Activated CD8-positive, alpha-beta memory T cell treated with anti-CD3 and anti-CD28 coated beads for 4 hours (primary cell): Measurements from ENCODE around the gene YARS1.

Source experiments
- DNase-seq, 2 donors: peaks; one replicate each; pipeline ENCODE4 v3.0.0-alpha.2; 2020; ENCODE audit warnings: low read depth in 2 of 2

Gene YARS1

GRCh38 chr1:32817159-32817814 lies at the start of gene YARS1, which contains the start of gene S100PBP:
Gene YARS1 (minus strand): TSS chr1:32817358. CDS start chr1:32817244, 114 bp downstream.
Gene S100PBP (plus strand): TSS chr1:32817653. CDS start chr1:32826100, 8,447 bp downstream.
- DNase-seq = peak; percentile 99 to 100

DNA sequence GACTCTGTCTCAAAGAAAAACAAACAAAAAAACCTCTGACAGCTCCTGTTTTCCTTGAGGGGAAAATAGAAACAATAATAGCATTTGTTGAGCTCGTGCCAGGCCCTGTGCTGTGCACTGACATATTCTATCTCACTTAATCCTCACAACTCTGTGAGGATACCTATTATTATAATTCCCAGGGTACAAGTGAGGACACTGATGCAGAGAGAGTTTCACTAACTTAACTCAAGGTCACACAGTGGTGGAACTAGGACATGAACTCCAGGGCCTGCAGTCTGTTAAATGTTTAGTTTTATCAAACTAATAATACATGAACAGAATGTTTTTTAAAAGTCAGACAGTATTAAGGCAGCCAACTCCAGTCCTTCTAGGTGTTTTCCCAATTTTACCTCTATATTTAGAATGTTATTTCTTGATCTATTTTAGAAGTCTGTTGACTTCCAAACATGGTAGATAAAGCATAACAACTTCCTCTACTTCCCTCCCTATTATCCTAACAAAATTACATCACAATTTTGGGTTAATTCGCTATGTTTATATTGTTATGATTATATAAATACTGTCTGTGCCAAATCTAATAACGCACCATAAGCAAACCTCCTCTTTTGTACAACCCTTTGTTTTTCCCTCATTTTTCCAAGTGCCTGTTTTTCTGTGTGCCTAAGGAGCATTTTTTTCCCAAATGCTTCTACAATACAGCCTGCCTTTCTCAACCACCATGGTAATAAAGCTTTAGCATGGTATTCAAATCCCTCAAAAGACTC lies 48.7 kb upstream of the YARS1 start:
- no peak for DNase-seq

DNA sequence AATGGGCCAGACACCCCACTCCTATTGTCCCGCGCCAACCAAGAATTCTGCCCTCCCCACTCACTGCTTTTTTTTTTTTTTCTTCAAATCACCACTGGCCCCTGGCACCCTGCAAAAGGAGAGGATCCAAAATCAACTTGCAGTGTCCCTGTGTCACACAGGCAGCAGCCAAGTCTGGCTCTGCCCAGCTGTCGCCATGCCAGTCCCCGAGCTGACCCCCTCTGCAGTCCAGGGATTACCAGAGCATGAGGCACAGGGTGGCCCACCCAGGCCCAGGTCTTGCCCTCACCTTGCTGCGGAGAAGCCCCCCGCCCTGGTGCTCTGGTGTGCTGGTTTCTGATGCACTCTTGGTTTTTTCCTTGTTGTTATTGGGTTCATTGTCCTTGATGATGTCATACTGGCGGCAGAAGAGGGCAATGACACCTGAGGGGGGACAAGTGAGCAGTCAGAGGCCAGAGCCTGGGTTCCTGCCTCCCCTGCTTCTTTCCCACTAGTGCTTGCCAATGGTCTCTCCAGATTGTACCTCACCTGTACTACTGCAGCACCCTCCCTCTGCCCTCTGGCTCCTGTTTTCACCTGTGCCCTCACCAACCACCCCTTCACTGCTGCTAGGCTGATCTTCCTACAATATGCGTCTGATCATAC lies 47.3 kb upstream of the YARS1 start:
- no peak for DNase-seq

GRCh38 chr1:32863881-32864245 lies 46.7 kb upstream of the YARS1 start:
- no peak for DNase-seq

GRCh38 chr1:32863218-32863880 lies 46.2 kb upstream of the YARS1 start:
- DNase-seq = no peak

- DNase-seq = no peak
These were observed 44.9 kb upstream of the YARS1 start for GRCh38 chr1:32861904-32862695.

DNA sequence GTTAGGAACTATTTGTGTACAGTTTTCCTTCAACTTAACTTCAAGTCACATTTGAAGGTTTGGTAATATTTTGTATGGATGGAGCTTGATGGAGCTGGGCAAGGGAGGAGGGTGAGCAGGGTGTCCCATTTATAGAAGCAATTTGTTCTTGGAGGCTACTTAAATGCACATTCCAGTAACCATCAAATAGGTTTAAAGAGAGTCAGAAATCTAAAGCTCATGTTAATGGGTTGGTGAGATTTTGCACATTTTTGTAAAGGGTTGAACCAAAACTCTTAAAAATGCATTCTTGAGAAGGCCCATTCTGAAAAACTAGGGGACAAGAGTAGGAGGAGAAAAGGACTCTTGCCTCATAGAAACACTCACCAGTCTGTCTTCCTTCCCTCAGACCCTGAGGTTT lies 43.4 kb upstream of the YARS1 start:
- no peak for DNase-seq

DNA sequence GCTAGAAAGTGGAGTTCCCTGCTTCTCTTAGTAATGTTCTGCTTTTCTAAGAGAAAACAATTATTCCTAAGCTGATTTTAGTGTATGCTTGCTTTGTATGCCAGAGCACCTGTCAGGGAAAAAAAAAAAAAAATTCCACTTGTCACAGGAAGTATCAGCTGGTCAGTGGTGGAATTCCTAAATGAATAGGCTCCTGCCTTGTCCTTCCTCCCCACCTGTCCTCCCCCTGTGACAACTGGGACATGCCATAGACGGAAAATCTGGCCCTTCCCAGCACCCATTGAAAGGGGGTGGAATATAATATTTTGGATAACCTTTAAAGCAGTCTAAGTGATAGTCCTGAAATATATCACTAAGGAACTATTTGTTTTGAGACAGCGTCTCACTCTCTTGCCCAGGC lies 42.8 kb upstream of the YARS1 start:
- DNase-seq = no peak

GRCh38 chr1:32858791-32859190 lies 41.6 kb upstream of the YARS1 start:
- no peak for DNase-seq

- DNase-seq = no peak
These were observed 41.0 kb upstream of the YARS1 start for GRCh38 chr1:32858136-32858535.

DNA sequence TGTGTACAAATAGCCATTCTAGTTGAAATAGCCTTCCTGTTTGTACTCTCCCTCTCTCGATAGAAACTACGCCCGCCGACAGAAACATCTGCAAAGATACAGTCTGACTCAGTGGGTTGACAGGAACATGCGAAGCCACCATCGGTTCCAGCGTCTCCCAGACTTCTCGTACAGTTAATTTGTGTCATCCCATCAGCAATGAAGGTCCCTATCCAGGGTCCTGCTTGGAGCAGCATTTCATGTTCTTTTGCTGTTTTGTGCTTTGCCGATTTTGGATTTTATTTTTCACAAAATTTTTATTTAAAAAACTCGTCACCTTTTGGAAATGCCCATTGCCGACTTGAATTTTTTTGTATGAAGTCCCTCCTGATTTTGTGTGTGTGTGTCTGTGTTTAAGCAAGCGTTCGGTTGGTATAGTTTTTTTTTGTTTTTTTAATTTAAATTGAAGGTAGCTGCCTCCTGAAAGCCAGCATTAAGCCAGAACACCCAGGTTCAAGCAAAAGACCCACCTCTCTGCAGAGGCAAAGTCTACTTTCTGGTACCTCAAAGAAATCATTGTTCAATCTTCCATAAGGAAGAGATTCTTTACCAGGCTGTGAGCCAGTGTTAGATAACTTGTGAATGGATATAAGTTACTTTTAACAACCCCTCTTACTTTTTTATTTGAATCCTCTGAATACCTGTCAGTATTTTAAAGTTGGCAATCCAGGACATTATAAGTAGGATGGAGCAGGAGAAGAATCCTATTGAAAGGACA lies 38.9 kb upstream of the YARS1 start:
- DNase-seq = no peak

DNA sequence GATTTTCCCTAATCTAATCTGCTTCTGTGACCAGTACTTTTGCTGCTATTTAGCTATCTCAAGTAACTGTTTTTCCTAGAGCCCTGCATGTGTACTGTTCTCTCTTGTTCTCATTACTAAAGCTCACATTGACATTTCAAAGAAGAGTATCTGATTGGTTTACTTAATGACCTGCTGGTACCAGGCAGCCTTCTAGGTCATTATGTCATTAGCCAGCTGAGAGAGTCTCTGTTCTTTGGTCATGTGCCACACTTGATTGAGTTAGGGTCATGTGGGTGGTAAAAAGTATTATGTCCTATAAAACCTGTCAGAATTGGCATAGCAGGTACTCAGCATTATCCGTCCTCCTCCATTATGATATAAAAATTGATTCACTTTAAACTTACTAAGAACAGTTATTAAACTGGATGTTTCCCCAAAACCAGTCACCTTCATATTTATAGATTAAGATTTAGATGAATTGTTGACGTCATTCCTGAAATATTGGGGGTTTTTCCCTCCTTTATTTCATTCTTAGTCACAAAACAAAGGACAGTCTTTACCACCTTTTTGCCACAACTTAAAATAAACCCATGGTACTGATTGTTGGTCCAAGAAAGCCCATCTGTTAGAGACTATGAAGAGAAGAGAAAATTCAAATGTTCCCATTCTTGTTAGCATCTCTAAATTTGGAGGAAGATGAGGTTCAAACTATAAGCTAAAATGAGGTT lies 31.4 kb upstream of the YARS1 start:
- no peak for DNase-seq

GRCh38 chr1:32831878-32832277 lies 14.7 kb upstream of the YARS1 start:
- DNase-seq = no peak

DNA sequence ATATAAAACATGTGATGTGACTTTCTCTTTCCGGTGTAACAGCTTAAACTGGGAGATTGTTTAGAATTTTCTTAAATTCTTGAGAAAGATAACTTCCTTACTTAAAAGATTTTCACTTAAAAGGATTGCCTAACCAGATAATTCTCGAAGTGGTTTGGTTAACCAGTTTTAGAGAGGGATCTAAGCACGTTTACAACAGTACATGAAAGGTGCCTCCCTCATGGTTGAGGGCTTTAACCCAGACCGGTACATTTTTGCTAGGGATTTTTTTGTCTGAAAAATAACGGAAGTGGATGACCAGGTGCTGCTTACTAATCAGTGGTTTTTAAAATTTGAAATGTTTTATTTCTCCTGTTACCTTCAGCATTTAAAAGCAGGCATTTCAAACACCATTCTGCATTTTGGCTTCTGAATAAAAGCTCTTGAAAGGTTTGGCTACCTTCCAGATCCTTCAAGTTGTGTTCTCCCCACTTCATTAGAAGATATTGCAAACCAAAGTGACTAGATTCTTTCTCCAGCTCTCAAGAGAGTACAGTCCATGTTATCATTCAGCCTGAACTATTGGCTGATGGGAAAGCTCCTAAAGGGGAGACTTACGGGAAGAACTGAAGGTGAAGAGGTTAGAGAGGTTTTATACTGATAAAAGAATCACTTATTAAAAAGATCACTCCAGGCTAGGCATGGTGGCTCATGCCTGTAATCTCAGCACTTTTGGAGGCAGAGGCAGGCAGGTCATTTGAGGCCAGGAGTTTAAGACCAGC lies 13.1 kb upstream of the YARS1 start:
- DNase-seq = no peak

DNA sequence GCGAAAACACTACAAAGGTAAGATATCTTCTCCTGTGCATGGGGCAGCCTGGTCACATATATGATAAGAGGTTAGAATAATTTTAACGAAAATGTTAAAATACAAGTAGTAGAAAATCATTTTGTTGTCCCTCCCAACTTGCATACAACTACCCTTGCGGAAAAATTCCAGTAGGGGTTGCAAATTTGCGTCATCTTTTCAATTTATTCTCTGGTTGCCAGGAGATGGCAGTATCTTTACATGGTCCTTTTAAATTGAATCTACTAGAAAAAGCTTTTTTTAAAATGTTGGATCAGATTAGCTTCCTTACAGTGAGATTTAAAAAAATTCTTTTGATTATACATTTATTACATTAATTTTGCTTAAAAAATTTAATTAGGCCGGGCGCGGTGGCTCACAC lies 11.2 kb upstream of the YARS1 start:
- no peak for DNase-seq

DNA sequence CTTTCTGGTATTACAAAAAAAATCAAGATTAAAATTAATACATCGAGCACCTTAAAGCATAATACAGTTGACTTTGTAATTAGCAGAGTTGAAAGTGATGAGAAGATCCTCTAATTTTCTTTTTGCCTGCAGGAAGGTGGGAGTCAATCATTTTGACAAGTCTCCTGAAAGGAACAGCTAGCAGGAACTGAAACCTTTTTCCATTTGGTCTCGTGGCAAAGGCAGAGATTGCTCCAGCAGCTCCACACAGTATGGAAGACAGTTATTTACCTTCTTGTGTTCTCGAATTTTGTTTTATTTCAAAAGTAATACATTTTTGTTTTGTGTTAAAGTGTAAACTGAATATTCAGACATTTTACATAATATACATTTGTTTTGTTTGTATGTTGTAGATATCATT lies 8.0 kb upstream of the YARS1 start:
- DNase-seq = no peak

GRCh38 chr1:32818804-32819541 lies 1.8 kb upstream of the YARS1 start:
- DNase-seq = no peak
